ENCODE measurements around the gene PIGS. TPM values are rescaled to one million over a fixed set of nuclear protein-coding genes. Genes with fewer than 3 reads are reported as not detected.

Gene PIGS
- total RNA-seq, 1 donor from 2014 or later = 71.5 TPM

- H3K9me3 Mint-ChIP-seq (ENCODE audit: unreplicated experiment) = no peaks in the 10 kb centered on the region
- no peak for DNase-seq (ENCODE audit: low read depth)
- no peak for TF ChIP-seq EZH2 (IDR thresholded peaks at IDR 0.05; ENCODE audit: insufficient read depth, low read length)
- no peak for TF ChIP-seq CTCF (IDR thresholded peaks at IDR 0.05; ENCODE audit: insufficient read depth, low read depth, low read length)
- Histone ChIP-seq H3K79me2 (ENCODE audit: insufficient read depth, low read length) (no peaks in the 10 kb centered on the region), H3K9me3 (ENCODE audit: insufficient read depth, low read depth, low read length) (no peaks in the 10 kb centered on the region), H3K27me3 (ENCODE audit: insufficient read depth, low read length) (peaks cover 43% of the 10 kb centered on the region), H2AFZ (ENCODE audit: low read depth, low read length) (no peak overlapping the region), H3K4me3 (ENCODE audit: insufficient read depth, low read depth, low read length) (no peak overlapping the region), H3K4me1 (ENCODE audit: insufficient read depth, low read length) (no peaks in the 10 kb centered on the region), H4K20me1 (ENCODE audit: insufficient read depth, low read length) (no peaks in the 10 kb centered on the region), H3K9ac (ENCODE audit: low read length) (no peak overlapping the region), H3K4me2 (ENCODE audit: low read length) (no peak overlapping the region), H3K36me3 (ENCODE audit: insufficient read depth, low read length) (no peaks in the 10 kb centered on the region), H3K27ac (ENCODE audit: low read depth, low read length) (no peak overlapping the region)
- no peak overlapping the region for H3K4me3 Mint-ChIP-seq (ENCODE audit: unreplicated experiment)
- peaks cover 10% of the 10 kb centered on the region for H3K4me1 Mint-ChIP-seq (ENCODE audit: low read depth, unreplicated experiment)
- no peaks in the 10 kb centered on the region for H3K36me3 Mint-ChIP-seq (ENCODE audit: low read depth, unreplicated experiment)
- H3K27me3 Mint-ChIP-seq (ENCODE audit: low read depth, unreplicated experiment) = peaks cover 66% of the 10 kb centered on the region
- no peak for FAIRE-seq
- H3K27ac Mint-ChIP-seq (ENCODE audit: unreplicated experiment) = peak overlapping the region; percentile 26
Observed at GRCh38 chr17:28508211-28508724, 63.1 kb downstream of the PIGS start.

GRCh38 chr17:28507567-28508203 lies 63.6 kb downstream of the PIGS start:
- Histone ChIP-seq H3K27ac (ENCODE audit: low read depth, low read length) (no peak overlapping the region), H3K36me3 (ENCODE audit: insufficient read depth, low read length) (no peaks in the 10 kb centered on the region), H3K27me3 (ENCODE audit: insufficient read depth, low read length) (peaks cover 39% of the 10 kb centered on the region), H4K20me1 (ENCODE audit: insufficient read depth, low read length) (no peaks in the 10 kb centered on the region), H3K4me2 (ENCODE audit: low read length) (no peak overlapping the region), H3K9me3 (ENCODE audit: insufficient read depth, low read depth, low read length) (no peaks in the 10 kb centered on the region), H3K9ac (ENCODE audit: low read length) (no peak overlapping the region), H3K4me3 (ENCODE audit: insufficient read depth, low read depth, low read length) (no peak overlapping the region), H3K79me2 (ENCODE audit: insufficient read depth, low read length) (no peaks in the 10 kb centered on the region), H3K4me1 (ENCODE audit: insufficient read depth, low read length) (no peaks in the 10 kb centered on the region), H2AFZ (ENCODE audit: low read depth, low read length) (no peak overlapping the region)
- FAIRE-seq (no peak), DNase-seq (ENCODE audit: low read depth) (no peak)
- H3K4me3 Mint-ChIP-seq (ENCODE audit: unreplicated experiment) = no peak overlapping the region
- H3K36me3 Mint-ChIP-seq (ENCODE audit: low read depth, unreplicated experiment) = no peaks in the 10 kb centered on the region
- H3K27ac Mint-ChIP-seq (ENCODE audit: unreplicated experiment) = no peak overlapping the region
- H3K27me3 Mint-ChIP-seq (ENCODE audit: low read depth, unreplicated experiment) = peaks cover 61% of the 10 kb centered on the region
- H3K9me3 Mint-ChIP-seq (ENCODE audit: unreplicated experiment) = no peaks in the 10 kb centered on the region
- peaks cover 10% of the 10 kb centered on the region for H3K4me1 Mint-ChIP-seq (ENCODE audit: low read depth, unreplicated experiment)
- TF ChIP-seq EZH2 (IDR thresholded peaks at IDR 0.05; ENCODE audit: insufficient read depth, low read length) (peak; percentile 40), CTCF (IDR thresholded peaks at IDR 0.05; ENCODE audit: insufficient read depth, low read depth, low read length) (no peak)
